Natural killer cell treated with Interleukin-12 subunit alpha and Interleukin-12 subunit beta and Interleukin-15 and Interleukin-18, amount 100 ng/mL, for 72 hours (primary cell): ENCODE measurements around the gene ZBTB17. TPM values are rescaled to one million over a fixed set of nuclear protein-coding genes. Genes with fewer than 3 reads are reported as not detected.
"Not testable (repeated sequence)": the region's sequence is repeated elsewhere in the genome, so short reads cannot be mapped to it uniquely, and the experiment has no call there.

Source experiments
- ATAC-seq, 2 donors: fragments of 150-1000 bp; cut with Tn5 transposase in 1 of 2; sonication (Bioruptor Pico), chemical (Tn5 transposase) in 1 of 2; 2 replicates each; pipeline ENCODE4 v1.10.0; 2021
- DNase-seq: peaks from one replicate; pipeline ENCODE4 v3.0.0; 2022; ENCODE audit warnings: low spot score
- H3K27ac Mint-ChIP-seq, 2 donors: 1 replicate in 1 of 2; 2 replicates in 1 of 2; pipeline ENCODE4 v1.8.0; 2022; ENCODE audit warnings: mixed read lengths in 2 of 2, mild to moderate bottlenecking in 1 of 2, moderate library complexity in 1 of 2
- H3K27me3 Mint-ChIP-seq, 2 donors: 1 replicate in 1 of 2; 2 replicates in 1 of 2; pipeline ENCODE4 v1.8.0; 2022; ENCODE audit warnings: mixed read lengths in 2 of 2
- H3K36me3 Mint-ChIP-seq: one replicate; pipeline ENCODE4 v1.8.0; 2022; ENCODE audit warnings: mixed read lengths
- H3K4me1 Mint-ChIP-seq, 2 donors: 1 replicate in 1 of 2; 2 replicates in 1 of 2; pipeline ENCODE4 v1.8.0; 2022; ENCODE audit warnings: low read depth in 2 of 2, mixed read lengths in 2 of 2, mild to moderate bottlenecking in 1 of 2
- H3K4me3 Mint-ChIP-seq: one replicate; pipeline ENCODE4 v1.8.0; 2022; ENCODE audit warnings: mixed read lengths
- H3K9me3 Mint-ChIP-seq: 2 replicates; pipeline ENCODE4 v1.8.0; 2022; ENCODE audit warnings: mixed read lengths
- total RNA-seq, 2 donors: library from RNA; stranded (reverse); gene quantifications; one replicate each; pipeline ENCODE4 v1.2.3, GENCODE V29; 2022

The ZBTB17 gene
- total RNA-seq, 2 donors from 2014 or later: 75.6 to 102 TPM

DNA sequence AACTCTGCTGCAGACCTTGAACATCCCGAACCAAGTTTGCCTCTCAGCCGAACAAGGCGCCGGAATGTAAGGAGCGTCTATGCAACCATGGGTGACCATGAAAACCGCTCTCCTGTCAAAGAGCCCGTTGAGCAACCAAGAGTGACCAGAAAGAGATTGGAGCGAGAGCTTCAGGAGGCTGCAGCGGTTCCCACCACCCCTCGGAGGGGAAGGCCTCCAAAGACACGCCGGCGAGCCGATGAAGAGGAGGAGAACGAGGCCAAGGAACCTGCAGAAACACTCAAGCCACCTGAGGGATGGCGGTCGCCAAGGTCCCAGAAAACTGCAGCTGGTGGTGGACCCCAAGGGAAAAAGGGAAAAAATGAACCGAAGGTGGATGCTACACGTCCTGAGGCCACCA is 44.0 kb downstream of the ZBTB17 start:
- Mint-ChIP-seq H3K27ac (peak overlapping the region; percentile 16 to 64), H3K9me3 (no peaks in the 10 kb centered on the region), H3K4me3 (no peak overlapping the region), H3K27me3 (no peaks in the 10 kb centered on the region), H3K4me1 (peaks cover 12 to 15% of the 10 kb centered on the region in 2 donors), H3K36me3 (peaks cover 45% of the 10 kb centered on the region)
- DNase-seq (no peak), ATAC-seq (no peak)

DNA sequence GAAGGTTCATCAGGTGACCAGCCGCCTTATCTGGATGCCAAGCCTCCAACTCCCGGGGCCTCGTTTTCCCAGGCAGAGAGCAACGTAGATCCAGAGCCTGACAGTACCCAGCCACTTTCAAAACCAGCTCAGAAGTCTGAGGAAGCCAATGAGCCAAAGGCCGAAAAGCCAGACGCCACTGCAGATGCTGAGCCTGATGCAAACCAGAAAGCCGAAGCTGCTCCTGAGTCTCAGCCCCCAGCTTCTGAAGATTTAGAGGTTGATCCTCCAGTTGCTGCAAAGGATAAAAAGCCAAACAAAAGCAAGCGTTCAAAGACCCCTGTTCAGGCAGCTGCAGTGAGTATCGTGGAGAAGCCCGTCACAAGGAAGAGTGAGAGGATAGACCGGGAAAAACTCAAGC is 44.5 kb downstream of the ZBTB17 start:
- Mint-ChIP-seq H3K36me3 (peaks cover 45% of the 10 kb centered on the region), H3K27me3 (no peaks in the 10 kb centered on the region), H3K4me3 (no peak overlapping the region), H3K27ac (peak overlapping the region in 1 of 2 donors; percentile 64), H3K4me1 (peaks cover 12 to 15% of the 10 kb centered on the region in 2 donors), H3K9me3 (no peaks in the 10 kb centered on the region)
- no peak for DNase-seq
- no peak for ATAC-seq

DNA sequence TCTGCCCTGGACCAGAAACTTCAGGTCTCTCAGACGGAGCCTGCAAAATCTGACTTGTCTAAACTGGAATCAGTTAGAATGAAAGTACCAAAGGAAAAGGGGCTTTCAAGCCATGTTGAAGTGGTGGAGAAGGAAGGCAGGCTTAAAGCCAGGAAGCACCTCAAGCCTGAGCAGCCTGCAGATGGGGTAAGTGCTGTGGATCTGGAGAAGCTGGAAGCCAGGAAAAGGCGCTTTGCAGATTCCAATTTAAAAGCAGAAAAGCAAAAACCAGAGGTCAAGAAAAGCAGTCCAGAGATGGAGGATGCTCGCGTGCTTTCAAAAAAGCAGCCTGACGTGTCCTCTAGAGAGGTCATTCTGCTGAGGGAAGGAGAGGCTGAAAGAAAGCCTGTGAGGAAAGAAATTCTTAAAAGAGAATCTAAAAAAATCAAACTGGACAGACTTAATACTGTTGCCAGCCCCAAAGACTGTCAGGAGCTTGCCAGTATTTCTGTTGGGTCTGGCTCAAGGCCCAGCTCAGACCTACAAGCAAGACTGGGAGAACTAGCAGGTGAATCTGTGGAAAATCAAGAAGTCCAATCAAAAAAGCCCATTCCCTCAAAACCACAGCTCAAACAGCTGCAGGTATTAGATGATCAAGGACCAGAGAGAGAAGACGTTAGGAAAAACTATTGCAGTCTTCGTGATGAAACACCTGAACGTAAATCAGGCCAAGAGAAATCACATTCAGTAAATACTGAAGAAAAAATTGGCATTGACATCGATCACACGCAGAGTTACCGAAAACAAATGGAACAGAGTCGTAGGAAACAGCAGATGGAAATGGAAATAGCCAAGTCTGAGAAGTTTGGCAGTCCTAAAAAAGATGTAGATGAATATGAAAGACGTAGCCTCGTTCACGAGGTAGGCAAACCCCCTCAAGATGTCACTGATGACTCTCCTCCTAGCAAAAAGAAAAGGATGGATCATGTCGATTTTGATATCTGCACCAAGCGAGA is 46.6 kb downstream of the ZBTB17 start:
- ATAC-seq: no peak
- H3K36me3 Mint-ChIP-seq: peaks cover 45% of the 10 kb centered on the region
- peak overlapping the region; percentile 39 to 64 for H3K27ac Mint-ChIP-seq
- H3K9me3 Mint-ChIP-seq: no peaks in the 10 kb centered on the region
- DNase-seq: no peak
- peaks cover 9 to 12% of the 10 kb centered on the region in 2 donors for H3K4me1 Mint-ChIP-seq
- no peak overlapping the region for H3K4me3 Mint-ChIP-seq
- H3K27me3 Mint-ChIP-seq: no peaks in the 10 kb centered on the region

- not testable (repeated sequence) for H3K27ac Mint-ChIP-seq, H3K4me3 Mint-ChIP-seq, DNase-seq, H3K9me3 Mint-ChIP-seq, ATAC-seq, H3K27me3 Mint-ChIP-seq
- peaks cover 9 to 12% of the 10 kb centered on the region in 2 donors for H3K4me1 Mint-ChIP-seq
- peaks cover 46% of the 10 kb centered on the region for H3K36me3 Mint-ChIP-seq
These were observed 49.5 kb downstream of the ZBTB17 start for GRCh38 chr1:15926448-15926847.

- H3K36me3 Mint-ChIP-seq: peaks cover 22% of the 10 kb centered on the region
- peaks cover 15 to 17% of the 10 kb centered on the region in 2 donors for H3K4me1 Mint-ChIP-seq
- H3K9me3 Mint-ChIP-seq: no peaks in the 10 kb centered on the region
- no peaks in the 10 kb centered on the region for H3K27me3 Mint-ChIP-seq
- no peak for ATAC-seq
- H3K4me3 Mint-ChIP-seq: no peak overlapping the region
- no peak for DNase-seq
- no peak overlapping the region for H3K27ac Mint-ChIP-seq
These were observed 52.7 kb downstream of the ZBTB17 start for GRCh38 chr1:15923241-15923640.

DNA sequence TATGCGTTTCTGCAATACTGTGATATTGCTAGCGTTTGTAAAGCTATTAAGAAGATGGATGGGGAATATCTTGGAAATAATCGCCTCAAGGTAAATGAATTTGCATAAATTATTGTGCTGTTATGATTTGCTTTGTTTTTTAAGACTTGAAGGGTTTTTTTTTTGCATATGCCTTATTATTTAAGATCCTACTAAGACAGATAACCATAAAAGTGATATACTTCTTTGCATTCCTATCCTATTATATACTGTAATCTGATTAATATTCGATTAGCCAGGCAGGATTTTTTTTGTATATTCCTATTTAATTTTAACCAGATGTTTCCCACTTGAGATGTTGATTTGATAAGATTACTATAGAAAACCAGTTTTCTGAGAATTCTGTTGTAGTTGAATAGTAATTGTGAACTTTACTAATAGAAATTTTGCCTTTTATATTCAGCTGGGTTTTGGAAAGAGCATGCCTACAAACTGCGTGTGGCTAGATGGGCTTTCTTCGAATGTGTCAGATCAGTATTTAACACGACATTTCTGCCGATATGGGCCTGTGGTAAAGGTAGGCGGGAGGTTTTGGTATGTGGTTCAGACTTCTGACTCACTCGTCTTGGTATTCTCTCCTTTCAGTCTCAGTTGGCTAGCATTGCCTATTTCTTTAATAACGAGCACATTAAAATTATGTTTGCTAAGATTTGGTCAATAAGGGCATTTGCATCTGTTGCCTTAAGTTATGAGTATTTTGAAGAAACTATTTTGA is 56.8 kb downstream of the ZBTB17 start:
- peak overlapping the region; percentile 76 for H3K4me3 Mint-ChIP-seq
- H3K36me3 Mint-ChIP-seq: peaks cover 21% of the 10 kb centered on the region
- H3K4me1 Mint-ChIP-seq: peaks cover 27 to 30% of the 10 kb centered on the region in 2 donors
- no peaks in the 10 kb centered on the region for H3K9me3 Mint-ChIP-seq
- H3K27ac Mint-ChIP-seq: peak overlapping the region; percentile 59 to 70
- peak; percentile 93 to 97 for ATAC-seq
- peak; percentile 84 for DNase-seq
- H3K27me3 Mint-ChIP-seq: no peaks in the 10 kb centered on the region

- DNase-seq (no peak), ATAC-seq (peak; percentile 70 to 71)
- H3K4me1 Mint-ChIP-seq: peaks cover 27 to 30% of the 10 kb centered on the region in 2 donors
- peak overlapping the region; percentile 61 to 88 for H3K27ac Mint-ChIP-seq
- H3K27me3 Mint-ChIP-seq: no peaks in the 10 kb centered on the region
- H3K36me3 Mint-ChIP-seq: peaks cover 17% of the 10 kb centered on the region
- no peaks in the 10 kb centered on the region for H3K9me3 Mint-ChIP-seq
- peak overlapping the region; percentile 67 for H3K4me3 Mint-ChIP-seq
These were observed 59.0 kb downstream of the ZBTB17 start for GRCh38 chr1:15916916-15917315.

GRCh38 chr1:15916417-15916816 is 59.5 kb downstream of the ZBTB17 start:
- Mint-ChIP-seq H3K27me3 (no peaks in the 10 kb centered on the region), H3K36me3 (peaks cover 12% of the 10 kb centered on the region), H3K9me3 (no peaks in the 10 kb centered on the region), H3K4me3 (peak overlapping the region; percentile 67), H3K27ac (peak overlapping the region; percentile 61 to 88), H3K4me1 (peaks cover 29 to 30% of the 10 kb centered on the region in 2 donors)
- ATAC-seq (peak; percentile 20 to 44), DNase-seq (no peak)

DNA sequence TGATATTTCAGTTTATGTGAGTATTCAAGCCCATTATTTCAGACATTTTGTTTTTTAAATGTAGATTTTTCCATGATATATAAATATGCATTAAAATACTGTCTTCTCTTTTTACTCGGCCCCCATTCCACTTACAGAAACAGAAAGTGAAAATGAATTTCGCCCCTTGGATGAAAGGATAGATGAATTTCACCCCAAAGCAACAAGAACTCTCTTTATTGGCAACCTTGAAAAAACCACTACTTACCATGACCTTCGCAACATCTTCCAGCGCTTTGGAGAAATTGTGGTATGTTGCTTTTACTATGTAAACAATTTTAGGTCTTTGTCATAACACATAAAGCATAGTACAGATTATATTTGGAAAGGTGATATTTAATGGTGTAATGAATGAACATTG is 59.9 kb downstream of the ZBTB17 start:
- H3K36me3 Mint-ChIP-seq: peaks cover 8% of the 10 kb centered on the region
- no peak for ATAC-seq
- no peak for DNase-seq

DNA sequence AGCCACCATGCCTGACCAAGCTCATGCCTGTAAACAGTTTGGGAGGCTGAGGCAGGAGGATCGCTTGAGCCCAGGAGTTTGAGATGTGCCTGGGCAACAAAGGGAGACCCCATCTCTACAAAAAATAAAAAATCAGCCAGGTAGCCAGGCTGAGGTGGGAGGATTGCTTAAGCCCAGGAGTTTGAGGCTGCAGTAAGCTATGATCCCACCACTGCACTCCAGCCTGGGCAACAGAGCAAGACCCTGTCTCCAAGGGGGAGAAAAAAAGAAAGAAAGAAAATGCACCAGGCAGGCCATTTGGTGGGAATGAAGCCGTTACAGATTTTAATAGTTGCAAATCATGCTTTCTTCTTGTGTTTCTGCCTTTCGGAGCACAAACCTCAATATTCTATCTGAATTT is 62.3 kb downstream of the ZBTB17 start:
- DNase-seq, H3K4me3 Mint-ChIP-seq, ATAC-seq, H3K27me3 Mint-ChIP-seq, H3K27ac Mint-ChIP-seq, H3K9me3 Mint-ChIP-seq, H3K36me3 Mint-ChIP-seq: not testable (repeated sequence)
- H3K4me1 Mint-ChIP-seq: peaks cover 20% of the 10 kb centered on the region in 2 donors

More for the DNA sequence above, 59.9 kb downstream of the ZBTB17 start:
- peak overlapping the region; percentile 67 for H3K4me3 Mint-ChIP-seq
- H3K9me3 Mint-ChIP-seq: no peaks in the 10 kb centered on the region
- peaks cover 30% of the 10 kb centered on the region in 2 donors for H3K4me1 Mint-ChIP-seq
- no peaks in the 10 kb centered on the region for H3K27me3 Mint-ChIP-seq
- H3K27ac Mint-ChIP-seq: peak overlapping the region; percentile 61 to 88

DNA sequence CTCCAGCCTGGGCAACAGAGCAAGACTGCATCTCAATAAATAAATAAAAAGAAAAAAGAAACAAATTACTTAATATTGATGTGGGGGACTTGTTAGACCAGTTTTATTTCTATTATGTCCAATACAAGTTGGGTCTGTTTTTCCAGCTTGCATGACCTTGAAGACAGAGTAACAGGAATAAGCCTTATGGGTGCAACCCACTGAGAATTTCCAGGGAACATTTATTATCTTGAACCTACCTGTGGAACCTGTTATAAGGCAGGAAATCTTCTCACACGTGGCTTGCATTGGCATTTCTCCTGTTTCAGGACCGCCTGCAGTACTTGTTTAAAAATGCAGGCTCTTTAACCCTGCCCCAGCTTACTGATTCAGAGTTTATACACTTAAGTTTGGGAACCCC is 64.0 kb downstream of the ZBTB17 start:
- peaks cover 12 to 15% of the 10 kb centered on the region in 2 donors for H3K4me1 Mint-ChIP-seq
- H3K27me3 Mint-ChIP-seq: no peaks in the 10 kb centered on the region
- H3K36me3 Mint-ChIP-seq: peaks cover 10% of the 10 kb centered on the region
- H3K27ac Mint-ChIP-seq: no peak overlapping the region
- DNase-seq: no peak
- no peak overlapping the region for H3K4me3 Mint-ChIP-seq
- H3K9me3 Mint-ChIP-seq: no peaks in the 10 kb centered on the region
- ATAC-seq: no peak

DNA sequence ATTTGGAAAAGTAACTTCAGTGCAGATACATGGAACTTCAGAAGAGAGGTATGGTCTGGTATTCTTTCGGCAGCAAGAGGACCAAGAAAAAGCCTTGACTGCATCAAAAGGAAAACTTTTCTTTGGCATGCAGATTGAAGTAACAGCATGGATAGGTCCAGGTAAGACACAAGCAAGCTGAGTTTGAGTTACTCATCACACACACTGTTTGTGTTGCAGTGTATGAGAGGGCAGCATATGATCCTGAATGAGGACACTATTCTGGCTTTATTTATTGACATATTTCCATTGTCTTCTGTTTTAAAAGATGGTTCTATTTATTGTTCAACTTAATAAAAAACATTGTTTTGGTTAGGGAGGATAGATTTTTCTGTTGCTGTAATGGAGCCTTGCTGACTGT is 64.8 kb downstream of the ZBTB17 start:
- DNase-seq: no peak
- Mint-ChIP-seq H3K9me3 (no peaks in the 10 kb centered on the region), H3K36me3 (peaks cover 8% of the 10 kb centered on the region), H3K27ac (no peak overlapping the region), H3K27me3 (no peaks in the 10 kb centered on the region), H3K4me3 (no peak overlapping the region), H3K4me1 (peaks cover 7 to 8% of the 10 kb centered on the region in 2 donors)
- ATAC-seq: no peak

GRCh38 chr1:15908597-15908996 is 67.3 kb downstream of the ZBTB17 start:
- Mint-ChIP-seq H3K36me3 (peaks cover 6% of the 10 kb centered on the region), H3K27me3 (no peaks in the 10 kb centered on the region), H3K4me3 (no peak overlapping the region), H3K27ac (peak overlapping the region in 1 of 2 donors; percentile 31), H3K9me3 (no peaks in the 10 kb centered on the region), H3K4me1 (peaks cover 0 to 5% of the 10 kb centered on the region in 2 donors)
- ATAC-seq (no peak), DNase-seq (no peak)

DNA sequence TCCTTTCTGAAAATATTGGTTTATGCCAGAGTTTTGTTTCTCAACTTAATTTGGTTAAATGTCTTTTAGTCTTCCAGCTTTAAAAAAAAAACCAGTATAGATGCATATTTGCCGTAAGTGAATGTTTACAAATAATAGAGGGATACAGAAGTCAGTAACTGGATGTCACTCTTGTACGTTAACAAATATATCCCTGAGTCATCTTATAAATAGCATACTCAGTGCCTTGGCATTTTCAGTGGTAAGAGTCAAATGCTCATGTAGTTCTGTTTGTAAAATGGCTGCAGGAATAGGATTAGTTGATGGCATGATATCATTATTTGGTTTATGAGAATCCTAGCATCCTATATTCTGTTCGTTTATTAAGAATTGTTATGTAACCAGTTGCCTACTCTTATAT is 73.0 kb downstream of the ZBTB17 start:
- Mint-ChIP-seq H3K36me3 (peaks cover 5% of the 10 kb centered on the region), H3K4me3 (no peak overlapping the region), H3K27ac (no peak overlapping the region), H3K9me3 (no peaks in the 10 kb centered on the region), H3K27me3 (no peaks in the 10 kb centered on the region), H3K4me1 (peaks cover 15 to 16% of the 10 kb centered on the region in 2 donors)
- ATAC-seq (no peak), DNase-seq (no peak)
